ENCODE data around the gene KRTAP10-11.

- TF ChIP-seq CTCF (IDR thresholded peaks at IDR 0.05) (no peak), MAX (IDR thresholded peaks at IDR 0.05; ENCODE audit: low read depth) (no peak), JUND (IDR thresholded peaks at IDR 0.05) (no peak), TEAD4 (IDR thresholded peaks at IDR 0.05; ENCODE audit: borderline replicate concordance, insufficient read depth) (no peak), TAF1 (IDR thresholded peaks at IDR 0.05; ENCODE audit: borderline replicate concordance, low read depth, low read length) (no peak), RCOR1 (IDR thresholded peaks at IDR 0.05; ENCODE audit: low read length) (no peak), USF1 (IDR thresholded peaks at IDR 0.05; ENCODE audit: borderline replicate concordance, low read depth) (no peak), MXI1 (IDR thresholded peaks at IDR 0.05; ENCODE audit: low read depth, low read length) (no peak), REST (IDR thresholded peaks at IDR 0.05; ENCODE audit: low read depth, low read length) (no peak), POLR2AphosphoS5 (IDR thresholded peaks at IDR 0.05; ENCODE audit: low read depth, low read length) (no peak), YY1 (IDR thresholded peaks at IDR 0.05; ENCODE audit: low read depth) (no peak), ZBTB33 (IDR thresholded peaks at IDR 0.05; ENCODE audit: borderline replicate concordance, low read depth) (no peak)
Observed at GRCh38 chr21:44614161-44614631, 32.0 kb upstream of the KRTAP10-11 start.

All from SK-N-SH (cell line).